ENCODE data around the gene GON7.

- TF ChIP-seq TAF1 (IDR thresholded peaks at IDR 0.05; ENCODE audit: borderline replicate concordance, insufficient read depth, low read length), result no peak
- TF ChIP-seq POLR2AphosphoS5 (IDR thresholded peaks at IDR 0.05; ENCODE audit: low read depth, low read length), result no peak
- no peak for TF ChIP-seq FOXP2 (optimal IDR thresholded peaks at IDR 0.05; ENCODE audit: borderline replicate concordance, extremely low read depth, extremely low read length, insufficient read depth)
- TF ChIP-seq REST (IDR thresholded peaks at IDR 0.05; ENCODE audit: insufficient read depth in 1 of 2, low read depth in 2 of 2, low read length in 2 of 2), result no peak
- TF ChIP-seq SIN3A (IDR thresholded peaks at IDR 0.05; ENCODE audit: borderline replicate concordance, insufficient read depth, low read length), result no peak
Observed at GRCh38 chr14:93156693-93157369, 50.0 kb downstream of the GON7 start.
